ENCODE measurements around the gene TREX2. TPM values are rescaled to one million over a fixed set of nuclear protein-coding genes. Genes with fewer than 3 reads are reported as not detected.

TREX2 gene
- total and polyA plus RNA-seq, 2 of the 8 experiments (the other 6 are each of a cell fraction or from before 2014, with no cell fraction given) = 0.71 to 0.80 TPM

- no peak overlapping the region for H2AFZ ChIP-seq (ENCODE audit: low read length)
- no peaks in the 10 kb centered on the region for H3K36me3 ChIP-seq (ENCODE audit: control insufficient read depth in 2 of 4, insufficient read depth in 4 of 4, low read length in 3 of 4)
- H2BK15ac ChIP-seq (ENCODE audit: low read length) = no peak overlapping the region
- FAIRE-seq (no peak), DNase-seq (ENCODE audit: low read depth in 1 of 2, low spot score in 2 of 2) (no peak)
- H2AK5ac ChIP-seq (ENCODE audit: low read depth, low read length) = no peak overlapping the region
- no peak overlapping the region for H2BK12ac ChIP-seq (ENCODE audit: low read depth, low read length)
- H3K79me2 ChIP-seq (ENCODE audit: control insufficient read depth in 1 of 2, insufficient read depth in 2 of 2, low read length in 2 of 2) = no peaks in the 10 kb centered on the region
- no peak overlapping the region for H3K56ac ChIP-seq (replicated peaks; ENCODE audit: insufficient read length, low read depth, low read length)
- no peak overlapping the region for H3K4ac ChIP-seq (replicated peaks; ENCODE audit: insufficient read length, low read depth, low read length)
- no peak overlapping the region for H3K18ac ChIP-seq (ENCODE audit: extremely low read depth, low read length)
- no peak overlapping the region for H2BK120ac ChIP-seq (replicated peaks; ENCODE audit: low read depth, low read length)
- H3K4me3 ChIP-seq (ENCODE audit: extremely low read depth in 1 of 4, insufficient read depth in 2 of 4, low read depth in 3 of 4, low read length in 4 of 4) = no peak overlapping the region
- H4K20me1 ChIP-seq (replicated peaks in 1 of 2; ENCODE audit: control insufficient read depth in 1 of 2, insufficient read depth in 2 of 2, low read length in 2 of 2) = no peaks in the 10 kb centered on the region
- no peak overlapping the region for H4K91ac ChIP-seq (replicated peaks; ENCODE audit: insufficient read length, low read length)
- no peaks in the 10 kb centered on the region for H3K4me1 ChIP-seq (replicated peaks in 1 of 4; ENCODE audit: control insufficient read depth in 3 of 4, insufficient read depth in 4 of 4, low read length in 3 of 4)
- H3K27ac ChIP-seq (ENCODE audit: low read depth, low read length) = no peak overlapping the region
- no peak overlapping the region for H3K23ac ChIP-seq (ENCODE audit: insufficient read length)
- no peak overlapping the region for H4K8ac ChIP-seq (ENCODE audit: extremely low read depth, insufficient read depth, low read length)
- H3K14ac ChIP-seq (ENCODE audit: insufficient read length) = no peak overlapping the region
- ChIA-PET POLR2A (ENCODE audit: partially characterized antibody) (no interaction called here), CTCF (ENCODE audit: partially characterized antibody) (no interaction called here)
- H3K23me2 ChIP-seq (ENCODE audit: low read depth, low read length) = no peaks in the 10 kb centered on the region
- H2BK20ac ChIP-seq (ENCODE audit: low read length) = no peak overlapping the region
- 87% methylated on average over 6 of the region's 6 CpGs; no CpG with 5 or more reads in 1 of the 2 experiments for WGBS, 2 experiments (ENCODE audit: extremely low coverage in 1 of 2, insufficient coverage in 1 of 2, insufficient read length in 1 of 2, insufficient replicate concordance in 2 of 2, low coverage in 1 of 2, low lambda C conversion rate in 2 of 2, missing lambda C conversion rate in 1 of 2)
- H3K79me1 ChIP-seq (ENCODE audit: low read depth, low read length) = no peaks in the 10 kb centered on the region
- H2BK5ac ChIP-seq (ENCODE audit: low read depth, low read length) = no peak overlapping the region
- no peak overlapping the region for H3K9ac ChIP-seq (replicated peaks in 1 of 4; ENCODE audit: extremely low read depth in 1 of 4, low read depth in 3 of 4, low read length in 3 of 4)
- no peaks in the 10 kb centered on the region for H3K9me3 ChIP-seq (ENCODE audit: insufficient read depth in 2 of 2, low read depth in 1 of 2, low read length in 1 of 2)
- H3K27me3 ChIP-seq (replicated peaks in 1 of 4; ENCODE audit: control insufficient read depth in 3 of 4, extremely low read depth in 1 of 4, insufficient read depth in 3 of 4, low read length in 3 of 4) = no peaks in the 10 kb centered on the region
- no peak overlapping the region for H3K4me2 ChIP-seq (ENCODE audit: insufficient read depth in 1 of 2, low read depth in 2 of 2, low read length in 2 of 2)
- H4K5ac ChIP-seq (ENCODE audit: insufficient read length, low read depth, low read length) = no peak overlapping the region
- TF ChIP-seq RNF2 (IDR thresholded peaks at IDR 0.05; ENCODE audit: borderline replicate concordance, low read depth, low read length, missing control alignments, poor library complexity, severe bottlenecking) (no peak), SIN3A (conservative IDR thresholded peaks at IDR 0.05 in 1 of 2, IDR thresholded peaks at IDR 0.05 in 1 of 2; ENCODE audit: low read depth in 1 of 2, low read length in 2 of 2) (no peak), SAP30 (IDR thresholded peaks at IDR 0.05; ENCODE audit: insufficient read depth, insufficient replicate concordance, low read length) (no peak), CHD2 (IDR thresholded peaks at IDR 0.05; ENCODE audit: low read length) (no peak), CHD1 (IDR thresholded peaks at IDR 0.05; ENCODE audit: low read depth, low read length) (no peak), RAD21 (IDR thresholded peaks at IDR 0.05 in 1 of 2, conservative IDR thresholded peaks at IDR 0.05 in 1 of 2; ENCODE audit: low read depth in 2 of 2, low read length in 2 of 2) (no peak), ATF3 (IDR thresholded peaks at IDR 0.05; ENCODE audit: insufficient read depth, low read depth, low read length) (no peak), SIRT6 (IDR thresholded peaks at IDR 0.05; ENCODE audit: low read length) (no peak), SIX5 (IDR thresholded peaks at IDR 0.05; ENCODE audit: low read depth, low read length) (no peak), GABPA (IDR thresholded peaks at IDR 0.05; ENCODE audit: borderline replicate concordance, insufficient read depth, low read length) (no peak), SUZ12 (IDR thresholded peaks at IDR 0.05; ENCODE audit: low read length) (no peak), ASH2L (IDR thresholded peaks at IDR 0.05; ENCODE audit: low read length) (no peak)
- TF ChIP-seq, protein P1, sequence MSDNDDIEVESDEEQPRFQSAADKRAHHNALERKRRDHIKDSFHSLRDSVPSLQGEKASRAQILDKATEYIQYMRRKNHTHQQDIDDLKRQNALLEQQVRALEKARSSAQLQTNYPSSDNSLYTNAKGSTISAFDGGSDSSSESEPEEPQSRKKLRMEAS (IDR thresholded peaks at IDR 0.05) = no peak
Observed at GRCh38 chrX:153430796-153431195, 15.1 kb downstream of the TREX2 start.

Measured in H1 (cell line).